ENCODE results near the gene MED12L.

DNA sequence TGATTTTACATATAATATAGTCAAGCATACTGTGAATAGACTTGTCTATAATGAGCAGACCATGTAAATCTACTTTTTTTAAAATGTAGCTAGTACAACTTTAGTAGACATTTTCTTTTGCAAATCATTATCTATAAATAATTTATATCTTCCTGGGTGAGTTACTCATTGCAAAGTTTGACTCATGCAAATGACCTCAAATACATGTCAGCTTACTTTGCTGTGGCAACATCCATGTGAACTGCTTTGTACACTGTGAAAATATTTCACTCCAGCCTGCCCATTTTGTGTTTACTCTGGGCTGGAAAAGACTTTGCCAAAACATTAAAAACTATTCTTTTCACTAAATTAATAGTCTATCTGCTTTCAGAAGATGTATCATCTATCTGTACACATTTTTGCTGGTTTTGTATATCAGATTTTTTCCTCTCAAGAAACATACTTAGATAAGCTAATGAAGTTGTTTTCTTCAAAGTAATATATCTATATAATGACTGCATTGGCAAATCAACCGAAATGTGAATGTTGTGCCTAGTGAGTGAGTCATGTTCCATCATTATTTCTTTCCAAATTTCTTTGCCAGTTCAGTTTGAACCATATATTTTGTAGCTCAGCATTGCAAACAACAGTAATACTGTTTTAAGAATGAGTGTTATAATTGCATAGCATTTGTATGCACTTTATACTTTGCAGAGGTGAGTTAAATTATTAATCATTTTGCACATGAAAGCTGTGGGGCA, 348.9 kb downstream of the MED12L start:
- TF ChIP-seq EZH2 (IDR thresholded peaks at IDR 0.05) (no peak), SIN3A (IDR thresholded peaks at IDR 0.05; ENCODE audit: low read depth) (no peak), JUND (IDR thresholded peaks at IDR 0.05) (no peak), ZNF274 (IDR thresholded peaks at IDR 0.05; ENCODE audit: low read depth, low read length) (no peak), EGR1 (IDR thresholded peaks at IDR 0.05; ENCODE audit: low read depth) (no peak)
- TF ChIP-seq, protein P1, sequence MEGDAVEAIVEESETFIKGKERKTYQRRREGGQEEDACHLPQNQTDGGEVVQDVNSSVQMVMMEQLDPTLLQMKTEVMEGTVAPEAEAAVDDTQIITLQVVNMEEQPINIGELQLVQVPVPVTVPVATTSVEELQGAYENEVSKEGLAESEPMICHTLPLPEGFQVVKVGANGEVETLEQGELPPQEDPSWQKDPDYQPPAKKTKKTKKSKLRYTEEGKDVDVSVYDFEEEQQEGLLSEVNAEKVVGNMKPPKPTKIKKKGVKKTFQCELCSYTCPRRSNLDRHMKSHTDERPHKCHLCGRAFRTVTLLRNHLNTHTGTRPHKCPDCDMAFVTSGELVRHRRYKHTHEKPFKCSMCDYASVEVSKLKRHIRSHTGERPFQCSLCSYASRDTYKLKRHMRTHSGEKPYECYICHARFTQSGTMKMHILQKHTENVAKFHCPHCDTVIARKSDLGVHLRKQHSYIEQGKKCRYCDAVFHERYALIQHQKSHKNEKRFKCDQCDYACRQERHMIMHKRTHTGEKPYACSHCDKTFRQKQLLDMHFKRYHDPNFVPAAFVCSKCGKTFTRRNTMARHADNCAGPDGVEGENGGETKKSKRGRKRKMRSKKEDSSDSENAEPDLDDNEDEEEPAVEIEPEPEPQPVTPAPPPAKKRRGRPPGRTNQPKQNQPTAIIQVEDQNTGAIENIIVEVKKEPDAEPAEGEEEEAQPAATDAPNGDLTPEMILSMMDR (IDR thresholded peaks at IDR 0.05 in 2 of 3, conservative IDR thresholded peaks at IDR 0.05 in 1 of 3; ENCODE audit: borderline replicate concordance in 1 of 3, insufficient read depth in 1 of 3, low read depth in 2 of 3, low read length in 2 of 3) = no peak
